ENCODE data around the gene BICRAL. TPM values are rescaled to one million over a fixed set of nuclear protein-coding genes. Genes with fewer than 3 reads are reported as not detected.
"Not testable (repeated sequence)": the region's sequence is repeated elsewhere in the genome, so short reads cannot be mapped to it uniquely, and the experiment has no call there.

Gene BICRAL
- total RNA-seq, 1 donor from 2014 or later: 12.0 TPM

DNA sequence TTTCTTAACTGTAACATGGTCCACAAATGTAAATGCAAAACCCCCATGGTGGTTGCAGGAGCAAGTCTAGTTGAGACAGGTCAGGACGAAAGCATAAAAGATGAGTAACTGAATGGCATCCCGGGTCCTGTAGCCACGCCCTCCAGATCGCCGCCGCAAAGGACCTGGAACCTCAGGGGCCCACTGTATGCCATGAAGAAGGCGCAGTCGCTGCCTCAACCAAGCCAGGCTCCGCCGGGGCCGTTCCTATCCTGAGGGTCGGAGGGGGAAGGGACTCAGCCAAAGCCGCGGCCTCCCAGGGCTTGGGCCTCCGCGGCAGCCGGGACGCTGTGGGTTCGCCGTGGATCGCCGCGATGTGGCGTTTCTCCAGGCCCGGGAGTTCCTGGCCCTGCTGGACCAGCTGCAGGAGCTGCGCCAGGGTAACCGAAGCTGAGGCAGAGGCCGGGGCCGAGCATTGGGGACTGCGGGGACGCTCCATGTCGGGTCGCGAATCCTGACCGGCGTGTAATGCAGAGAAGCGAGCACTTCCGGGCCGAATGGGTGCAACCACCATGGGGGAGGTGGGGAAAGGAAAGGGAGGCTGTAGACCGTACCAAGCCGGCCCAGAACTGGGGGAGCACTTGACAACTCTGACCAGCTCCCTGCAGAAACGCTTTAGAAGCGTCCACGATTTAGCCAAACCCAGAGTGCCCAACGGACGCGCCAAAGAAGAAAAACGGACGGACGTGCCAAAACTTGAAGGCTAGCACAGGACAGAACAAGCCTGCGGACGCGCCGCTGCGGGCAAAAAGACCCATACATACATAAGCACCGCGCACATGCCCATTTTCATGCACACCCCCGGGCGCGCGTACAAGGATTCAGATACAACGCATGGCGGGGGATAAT, 108.7 kb downstream of the BICRAL start:
- Histone ChIP-seq H3K4me3 (peak overlapping the region; percentile 97), H3K4me1 (peaks cover 38% of the 10 kb centered on the region), H3K27ac (replicated peaks) (peak overlapping the region; percentile 95), H3K27me3 (ENCODE audit: low read depth) (no peaks in the 10 kb centered on the region), H3K36me3 (peaks cover 27% of the 10 kb centered on the region), H3K9me3 (replicated peaks) (no peaks in the 10 kb centered on the region)
- TF ChIP-seq, protein P1, sequence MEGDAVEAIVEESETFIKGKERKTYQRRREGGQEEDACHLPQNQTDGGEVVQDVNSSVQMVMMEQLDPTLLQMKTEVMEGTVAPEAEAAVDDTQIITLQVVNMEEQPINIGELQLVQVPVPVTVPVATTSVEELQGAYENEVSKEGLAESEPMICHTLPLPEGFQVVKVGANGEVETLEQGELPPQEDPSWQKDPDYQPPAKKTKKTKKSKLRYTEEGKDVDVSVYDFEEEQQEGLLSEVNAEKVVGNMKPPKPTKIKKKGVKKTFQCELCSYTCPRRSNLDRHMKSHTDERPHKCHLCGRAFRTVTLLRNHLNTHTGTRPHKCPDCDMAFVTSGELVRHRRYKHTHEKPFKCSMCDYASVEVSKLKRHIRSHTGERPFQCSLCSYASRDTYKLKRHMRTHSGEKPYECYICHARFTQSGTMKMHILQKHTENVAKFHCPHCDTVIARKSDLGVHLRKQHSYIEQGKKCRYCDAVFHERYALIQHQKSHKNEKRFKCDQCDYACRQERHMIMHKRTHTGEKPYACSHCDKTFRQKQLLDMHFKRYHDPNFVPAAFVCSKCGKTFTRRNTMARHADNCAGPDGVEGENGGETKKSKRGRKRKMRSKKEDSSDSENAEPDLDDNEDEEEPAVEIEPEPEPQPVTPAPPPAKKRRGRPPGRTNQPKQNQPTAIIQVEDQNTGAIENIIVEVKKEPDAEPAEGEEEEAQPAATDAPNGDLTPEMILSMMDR (IDR thresholded peaks at IDR 0.05; ENCODE audit: borderline replicate concordance): no peak
- intact Hi-C loops (cut with micrococcal nuclease): no loop called here
- peak; percentile 95 for DNase-seq

DNA sequence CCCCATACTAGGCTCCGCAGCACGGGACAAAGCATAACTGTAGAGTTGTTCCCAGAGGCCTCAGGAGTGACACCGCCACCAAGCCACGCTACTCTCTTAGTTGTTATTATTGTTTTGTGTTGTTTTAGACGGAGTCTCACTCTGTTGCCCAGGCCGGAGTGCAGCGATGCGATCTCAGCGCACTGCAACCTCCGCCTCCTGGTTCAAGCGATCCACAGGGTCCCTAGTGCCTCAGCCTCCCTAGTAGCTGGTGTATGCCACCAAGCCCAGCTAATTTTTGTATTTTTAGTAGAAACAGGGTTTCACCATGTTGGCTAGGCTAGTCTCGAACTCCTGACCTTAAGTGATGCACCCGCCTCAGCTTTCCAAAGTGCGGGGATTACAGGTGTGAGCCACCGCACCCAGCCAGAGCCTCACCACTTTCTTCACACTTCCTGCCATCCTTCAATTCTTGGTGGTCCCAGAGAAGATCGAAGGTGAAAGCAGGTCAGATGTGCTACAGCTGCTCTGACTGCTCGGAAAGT, 109.4 kb downstream of the BICRAL start:
- Histone ChIP-seq H3K4me1 (peaks cover 38% of the 10 kb centered on the region), H3K27ac (replicated peaks) (peak overlapping the region; percentile 95), H3K9me3 (replicated peaks) (no peaks in the 10 kb centered on the region), H3K4me3 (peak overlapping the region; percentile 97), H3K36me3 (peaks cover 20% of the 10 kb centered on the region), H3K27me3 (ENCODE audit: low read depth) (no peaks in the 10 kb centered on the region)
- DNase-seq: no peak
- intact Hi-C loops (cut with micrococcal nuclease): no loop called here
- TF ChIP-seq, protein P1 (IDR thresholded peaks at IDR 0.05; ENCODE audit: borderline replicate concordance): no peak

DNA sequence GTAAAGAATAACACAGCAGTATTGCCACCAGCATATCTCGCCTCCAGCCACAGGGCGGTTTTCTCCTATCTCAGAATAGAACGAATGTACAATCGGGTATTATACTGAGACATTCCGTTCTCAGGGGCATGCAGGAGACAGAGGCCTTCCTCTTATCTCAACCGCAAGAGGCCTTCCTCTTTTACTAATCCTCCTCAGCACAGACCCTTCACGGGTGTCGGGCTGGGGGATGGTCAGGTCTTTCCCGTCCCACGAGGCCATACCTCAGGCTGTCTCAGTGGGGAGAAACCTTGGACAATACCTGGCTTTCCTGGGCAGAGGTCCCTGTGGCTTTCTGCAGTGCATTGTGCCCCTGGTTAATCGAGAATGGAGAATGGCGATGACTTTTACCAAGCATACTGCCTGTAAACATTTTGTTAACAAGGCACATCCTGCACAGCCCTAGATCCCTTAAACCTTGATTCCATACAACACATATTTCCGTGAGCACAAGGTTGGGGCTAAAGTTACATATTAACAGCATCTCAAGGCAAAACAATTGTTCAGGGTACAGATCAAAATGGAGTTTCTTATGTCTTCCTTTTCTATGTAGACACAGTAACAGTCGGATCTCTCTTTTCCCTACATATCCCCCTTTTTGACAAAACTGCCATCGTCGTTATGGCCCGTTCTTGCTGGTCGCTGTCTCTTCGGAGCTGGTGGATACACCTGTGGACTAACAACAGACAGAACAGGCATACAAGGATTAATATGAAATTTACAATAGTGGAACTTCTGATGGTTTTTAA, 112.4 kb downstream of the BICRAL start:
- H3K9me3 ChIP-seq (replicated peaks); intact Hi-C loops (cut with micrococcal nuclease): not testable (repeated sequence)

DNA sequence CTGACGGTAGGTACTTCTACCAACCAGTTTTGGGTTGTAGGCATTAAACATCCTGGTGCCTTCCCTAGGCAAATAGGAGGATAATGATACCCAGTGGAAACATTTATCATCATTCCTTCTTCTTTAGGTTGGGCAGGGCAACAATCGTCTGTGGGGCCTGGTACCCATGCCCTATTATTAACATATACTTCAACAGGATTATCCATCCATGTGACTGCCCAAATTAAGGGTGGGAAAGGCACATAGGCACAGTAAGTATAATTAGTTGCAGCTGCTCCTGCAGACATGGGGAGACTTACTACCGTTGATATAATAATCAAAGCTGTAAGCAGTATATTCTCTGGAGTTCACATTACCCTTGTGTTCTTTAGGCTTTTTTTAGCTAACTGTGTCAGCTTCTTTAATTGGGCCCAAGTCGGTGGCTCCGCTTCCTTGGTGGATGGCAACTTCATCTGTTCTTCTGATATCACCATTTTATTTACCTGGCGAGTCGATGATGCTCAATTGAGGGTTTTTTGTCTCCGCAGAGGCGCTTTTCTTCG, 114.4 kb downstream of the BICRAL start:
- Histone ChIP-seq H3K4me3 (no peak overlapping the region), H3K36me3 (no peaks in the 10 kb centered on the region), H3K4me1 (peaks cover 32% of the 10 kb centered on the region), H3K27ac (replicated peaks) (no peak overlapping the region), H3K27me3 (ENCODE audit: low read depth) (no peaks in the 10 kb centered on the region), H3K9me3 (replicated peaks) (no peaks in the 10 kb centered on the region)
- TF ChIP-seq, protein P1 (IDR thresholded peaks at IDR 0.05; ENCODE audit: borderline replicate concordance): no peak
- intact Hi-C loops (cut with micrococcal nuclease): no loop called here
- no peak for DNase-seq

More for the DNA sequence above, 112.4 kb downstream of the BICRAL start:
- DNase-seq; H3K36me3 ChIP-seq; H3K27me3 ChIP-seq (ENCODE audit: low read depth): not testable (repeated sequence)
- Histone ChIP-seq H3K4me3 (peak overlapping the region; percentile 5), H3K27ac (replicated peaks) (peak overlapping the region; percentile 85), H3K4me1 (peaks cover 46% of the 10 kb centered on the region)

DNA sequence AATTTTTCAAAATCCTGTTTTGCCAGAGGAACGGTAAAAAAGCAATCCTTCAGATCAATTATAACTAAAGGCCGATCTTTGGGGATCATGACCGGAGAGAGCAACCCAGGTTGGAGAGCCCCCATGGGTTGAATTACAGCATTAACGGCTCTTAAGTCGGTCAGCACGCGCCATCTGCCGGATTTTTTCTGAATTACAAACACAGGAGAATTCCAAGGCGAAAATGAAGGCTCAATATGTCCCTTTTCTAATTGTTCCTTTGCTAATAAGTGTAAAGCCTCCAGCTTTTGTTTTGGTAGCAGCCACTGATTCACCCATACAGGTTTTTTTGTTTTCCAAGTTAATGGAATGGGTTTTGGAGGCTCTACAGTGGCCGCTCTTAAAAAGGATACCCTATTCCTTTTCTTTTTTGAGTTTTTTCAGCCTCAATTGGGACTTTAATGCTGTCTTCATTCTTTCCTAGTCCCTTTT, 117.1 kb downstream of the BICRAL start:
- Histone ChIP-seq H3K4me1 (peaks cover 40% of the 10 kb centered on the region), H3K36me3 (no peaks in the 10 kb centered on the region), H3K4me3 (no peak overlapping the region), H3K27ac (replicated peaks) (no peak overlapping the region), H3K9me3 (replicated peaks) (no peaks in the 10 kb centered on the region), H3K27me3 (ENCODE audit: low read depth) (no peaks in the 10 kb centered on the region)
- TF ChIP-seq, protein P1 (IDR thresholded peaks at IDR 0.05; ENCODE audit: borderline replicate concordance): peak; percentile 90
- intact Hi-C loops (cut with micrococcal nuclease): no loop called here
- DNase-seq: peak; percentile 40
